K562 (cell line): ENCODE measurements around the gene TSC1. TPM values are rescaled to one million over a fixed set of nuclear protein-coding genes. Genes with fewer than 3 reads are reported as not detected.

Source experiments
- ASH1L ChIP-seq: fragments of 450-650 bp; IDR thresholded peaks from 2 replicates; pipeline ENCODE4 v1.6.1; 2018; ENCODE audit warnings: borderline replicate concordance, mild to moderate bottlenecking, low read depth; ENCODE audit not compliant: partially characterized antibody
- CAMTA2 ChIP-seq: fragments of 250-450 bp; sonication (Bioruptor Pico); conservative IDR thresholded peaks from 2 replicates; pipeline ENCODE4 v1.5.1; 2022
- CBX3 ChIP-seq, 2 experiments: IDR thresholded peaks; 1 replicate in 1 of 2; 2 replicates in 1 of 2; pipeline ENCODE4 v1.6.1; 2012; ENCODE audit warnings: inconsistent platforms in 2 of 2, low read length in 2 of 2, borderline replicate concordance in 1 of 2, control low read depth in 1 of 2
- CXXC5 ChIP-seq: fragments of 250-450 bp; sonication (Bioruptor Pico); IDR thresholded peaks from 2 replicates; pipeline ENCODE4 v1.8.0; 2022; ENCODE audit warnings: inconsistent platforms, mild to moderate bottlenecking, moderate library complexity
- FOS ChIP-seq: IDR thresholded peaks from 3 replicates; pipeline ENCODE4 v1.6.1; 2011; ENCODE audit not compliant: insufficient read length; ENCODE audit errors: extremely low read depth
- KLF6 ChIP-seq: fragments of 250-450 bp; sonication (Bioruptor Pico); IDR thresholded peaks from 2 replicates; pipeline ENCODE4 v1.4.0; 2020; ENCODE audit warnings: mild to moderate bottlenecking, moderate library complexity, borderline replicate concordance
- L3MBTL2 ChIP-seq: fragments of 450-650 bp; IDR thresholded peaks from 2 replicates; pipeline ENCODE4 v1.6.1; 2016; ENCODE audit warnings: mild to moderate bottlenecking, moderate library complexity
- MGA ChIP-seq: fragments of 450-650 bp; IDR thresholded peaks from 2 replicates; pipeline ENCODE4 v1.6.1; 2016; ENCODE audit warnings: mild to moderate bottlenecking, moderate library complexity
- NEUROD1 ChIP-seq: fragments of 150-350 bp; IDR thresholded peaks from 2 replicates; pipeline ENCODE4 v1.6.1; 2014; ENCODE audit warnings: borderline replicate concordance, low read length, low read depth; ENCODE audit not compliant: partially characterized antibody
- PKNOX1 ChIP-seq: fragments of 450-650 bp; IDR thresholded peaks from 2 replicates; pipeline ENCODE4 v1.6.1; 2016
- RBM25 ChIP-seq: fragments of 200-400 bp; formaldehyde crosslinking; IDR thresholded peaks from 2 replicates; pipeline ENCODE4 v1.6.1; 2018; ENCODE audit warnings: low read length, low read depth, moderate library complexity; ENCODE audit not compliant: severe bottlenecking
- SP2 ChIP-seq: IDR thresholded peaks from 2 replicates; pipeline ENCODE4 v1.6.1; 2011; ENCODE audit warnings: mild to moderate bottlenecking, low read depth, low read length, moderate library complexity; ENCODE audit not compliant: poor library complexity, severe bottlenecking; ENCODE audit errors: extremely low read depth
- ZBTB5 ChIP-seq: fragments of 450-650 bp; IDR thresholded peaks from 2 replicates; pipeline ENCODE4 v1.6.1; 2017; ENCODE audit warnings: antibody characterized with exemption
- polyA plus RNA-seq, 8 experiments: library from polyadenylated mRNA; depleted of rRNA in 4 of 8; stranded (reverse) in 5 of 8; unstranded in 3 of 8; fragments of >200 nt; fragmentation: Nextera tagmentation in 2 of 8; fragmentation: Illumina TruSeq in 1 of 8; extraction: Ambion mirVana in 2 of 8; extraction: Trizol in 1 of 8; gene quantifications; 2 replicates each; pipeline versions ENCODE4 v1.2.1 to v1.2.3, GENCODE V29; 2011 to 2014; ENCODE audit warnings: inconsistent platforms in 1 of 8, missing spikeins in 1 of 8
- total RNA-seq, 7 experiments: library from RNA; depleted of rRNA in 6 of 7; stranded (reverse); fragments of >200 nt in 6 of 7; fragmentation: Illumina TruSeq in 2 of 7; extraction: Trizol in 2 of 7; gene quantifications; 2 replicates each; pipeline versions ENCODE4 v1.2.1 to v1.2.3, GENCODE V29; 2011 to 2021; ENCODE audit warnings: low replicate concordance in 1 of 7

TSC1 gene
- total and polyA plus RNA-seq, 9 of the 15 experiments (the other 6 are each of a cell fraction or from before 2014, with no cell fraction given): 6.9 to 37.6 (median 18.6) TPM

- TF ChIP-seq MGA (peak; percentile 76), L3MBTL2 (peak; percentile 86; the same call in 1 of the 2 replicates), CBX3 (IDR thresholded peaks at IDR 0.05; ENCODE audit: borderline replicate concordance in 1 of 2, low read length in 2 of 2) (0 out of 3 replicates have a peak, but pooled peaks of 1 of the 2 experiments have one; percentile 11), CAMTA2 (CRISPR knock-in tag) (no peak), KLF6 (CRISPR knock-in tag) (no peak), ASH1L (peak; percentile 77), FOS (peak; percentile 76), CXXC5 (no peak), PKNOX1 (peak; percentile 59; the same call in 1 of the 2 replicates), ZBTB5 (no peak), NEUROD1 (peak; percentile 38), RBM25 (peak; percentile 90), SP2 (peak; percentile 53)
Observed at GRCh38 chr9:132973713-132974112, 29.3 kb upstream of the TSC1 start (continued).
